Fibroblast of the aortic adventitia (primary cell): Measurements from ENCODE around the gene LMOD2. TPM values are rescaled to one million over a fixed set of nuclear protein-coding genes. Genes with fewer than 3 reads are reported as not detected.

Source experiments
- DNase-seq: peaks from one replicate; pipeline ENCODE4 v3.0.0-alpha.2; 2010; ENCODE audit warnings: low read depth
- H3K4me3 ChIP-seq: 2 replicates; pipeline ENCODE4 v1.5.1; 2011; ENCODE audit warnings: low read depth, mild to moderate bottlenecking, control low read depth, low read length, moderate library complexity
- CTCF ChIP-seq: IDR thresholded peaks from 2 replicates; pipeline ENCODE4 v1.5.1; 2011; ENCODE audit warnings: mild to moderate bottlenecking, low read length, control low read depth, inconsistent platforms; ENCODE audit not compliant: insufficient read depth
- total RNA-seq: library from RNA; depleted of rRNA; stranded (reverse); fragments of >200 nt; gene quantifications from 2 replicates; pipeline ENCODE4 v1.2.3, GENCODE V29; 2012; ENCODE audit warnings: low replicate concordance

LMOD2 gene
- total RNA-seq, 1 donor: not detected

- DNase-seq: no peak
- TF ChIP-seq CTCF: no peak
- H3K4me3 ChIP-seq: no peak overlapping the region
These were observed 32.1 kb downstream of the LMOD2 start for GRCh38 chr7:123687727-123688126.

DNA sequence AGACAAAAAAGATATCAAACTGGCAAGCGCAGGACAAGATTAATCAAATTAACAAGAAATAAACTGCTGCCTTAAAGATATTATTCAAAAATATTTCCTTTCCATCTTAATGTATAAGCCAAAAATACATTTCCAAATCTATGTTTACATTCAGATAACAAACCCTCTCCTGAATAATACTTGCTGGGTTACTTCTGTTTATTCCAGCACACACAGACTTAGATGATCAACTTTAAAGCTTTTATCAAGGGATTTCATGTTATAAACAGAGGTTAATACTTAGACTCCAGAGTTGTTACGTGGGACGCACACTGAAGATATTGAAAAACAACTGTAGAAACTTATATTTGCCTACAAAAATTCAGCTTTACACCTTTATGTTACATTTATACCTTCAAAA is 33.6 kb downstream of the LMOD2 start:
- no peak for DNase-seq
- H3K4me3 ChIP-seq: no peak overlapping the region
- no peak for TF ChIP-seq CTCF

- no peak overlapping the region for H3K4me3 ChIP-seq
- DNase-seq: no peak
- TF ChIP-seq CTCF: no peak
These were observed 34.9 kb downstream of the LMOD2 start for GRCh38 chr7:123690550-123690949.

DNA sequence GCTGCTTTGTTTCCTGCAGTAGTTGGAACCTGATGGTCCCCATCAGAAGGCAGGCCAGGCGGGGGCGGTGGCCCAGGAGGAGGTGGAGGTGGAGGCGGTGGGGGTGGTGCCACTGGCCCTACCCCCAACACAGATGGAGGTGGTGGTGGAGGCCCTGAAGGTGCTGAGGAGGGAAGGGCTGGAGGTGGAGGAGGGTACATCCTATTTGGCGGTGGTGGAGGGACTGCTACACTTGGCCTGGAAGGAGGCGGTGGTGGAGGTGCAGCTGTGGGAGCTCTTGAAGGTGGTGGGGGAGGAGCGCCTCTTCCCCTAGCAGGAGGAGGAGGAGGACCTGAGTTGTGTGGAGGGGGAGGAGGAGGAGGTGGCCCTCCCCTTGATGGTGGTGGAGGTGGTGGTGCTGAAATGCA is 36.8 kb downstream of the LMOD2 start:
- no peak for TF ChIP-seq CTCF
- H3K4me3 ChIP-seq: no peak overlapping the region
- DNase-seq: no peak

- no peak overlapping the region for H3K4me3 ChIP-seq
- DNase-seq: no peak
- TF ChIP-seq CTCF: no peak
These were observed 40.4 kb downstream of the LMOD2 start for GRCh38 chr7:123695944-123696677.

- no peak for DNase-seq
- H3K4me3 ChIP-seq: no peak overlapping the region
- no peak for TF ChIP-seq CTCF
These were observed 49.7 kb downstream of the LMOD2 start for GRCh38 chr7:123705211-123705901.

GRCh38 chr7:123709525-123709924 is 53.9 kb downstream of the LMOD2 start:
- no peak for TF ChIP-seq CTCF
- peak; percentile 46 for DNase-seq
- H3K4me3 ChIP-seq: no peak overlapping the region
